Measurements from ENCODE around the gene MRPS15.
A peak's percentile ranks its signal among the peaks of the same experiment; 100 is the strongest.
"Not testable (repeated sequence)": the region's sequence is repeated elsewhere in the genome, so short reads cannot be mapped to it uniquely, and the experiment has no call there.

Gene MRPS15

GRCh38 chr1:36480161-36480560, 16.0 kb upstream of the MRPS15 start:
- peaks cover 0 to 6% of the 10 kb centered on the region in 2 experiments for H3K36me3 ChIP-seq (ENCODE audit: control insufficient read depth in 1 of 2, insufficient read depth in 2 of 2, low read length in 2 of 2)
- no peak overlapping the region for H2BK5ac ChIP-seq (ENCODE audit: low read depth, low read length, poor library complexity)
- H2AFZ ChIP-seq (ENCODE audit: insufficient read depth, low read length, poor library complexity) = no peak overlapping the region
- no peak overlapping the region for H2BK120ac ChIP-seq (ENCODE audit: insufficient read depth, low read length, poor library complexity)
- peak overlapping the region; percentile 37 for H3K23ac ChIP-seq (ENCODE audit: low read length)
- H3K9ac ChIP-seq (ENCODE audit: low read length) = no peak overlapping the region
- no peak overlapping the region for H3K27ac ChIP-seq (ENCODE audit: low read depth, low read length)
- H3K79me1 ChIP-seq (ENCODE audit: low read length) = peaks cover 15% of the 10 kb centered on the region
- H3K27me3 ChIP-seq (ENCODE audit: insufficient read depth, low read length) = no peaks in the 10 kb centered on the region
- peaks cover 3% of the 10 kb centered on the region for H3K9me3 ChIP-seq (ENCODE audit: insufficient read depth, low read depth, low read length)
- H2AK5ac ChIP-seq (ENCODE audit: low read length) = no peak overlapping the region
- no peak overlapping the region for H4K91ac ChIP-seq (ENCODE audit: low read depth, low read length)
- no peak overlapping the region for H3K14ac ChIP-seq (ENCODE audit: low read length)
- H3K4me1 ChIP-seq (ENCODE audit: control insufficient read depth in 1 of 2, insufficient read depth in 2 of 2, low read length in 2 of 2) = peaks cover 9 to 13% of the 10 kb centered on the region in 2 experiments
- no peak for DNase-seq
- H3K18ac ChIP-seq (ENCODE audit: low read length) = no peak overlapping the region
- H4K8ac ChIP-seq (ENCODE audit: low read depth, low read length) = no peak overlapping the region
- peaks cover 5% of the 10 kb centered on the region for H3K79me2 ChIP-seq (ENCODE audit: control insufficient read depth, insufficient read depth, low read length, poor library complexity)
- no peak overlapping the region for H3K4ac ChIP-seq (ENCODE audit: low read depth, low read length)
- no peak overlapping the region for H3K4me2 ChIP-seq (ENCODE audit: low read length)
- WGBS (ENCODE audit: extremely low coverage, insufficient coverage, insufficient read length) = no CpG with 5 or more reads among the region's 2 CpGs
- no peak overlapping the region for H4K12ac ChIP-seq (ENCODE audit: low read depth, low read length)
- no peak overlapping the region for H2BK12ac ChIP-seq (ENCODE audit: low read length)
- H3K4me3 ChIP-seq (ENCODE audit: low read depth, low read length) = peak overlapping the region; percentile 9

- Histone ChIP-seq H2BK12ac (ENCODE audit: low read length) (no peak overlapping the region), H3K23ac (ENCODE audit: low read length) (no peak overlapping the region), H3K27me3 (ENCODE audit: insufficient read depth, low read length) (no peaks in the 10 kb centered on the region), H2BK120ac (ENCODE audit: insufficient read depth, low read length, poor library complexity) (no peak overlapping the region), H2AFZ (ENCODE audit: insufficient read depth, low read length, poor library complexity) (no peak overlapping the region), H3K4me2 (ENCODE audit: low read length) (no peak overlapping the region), H3K4me1 (ENCODE audit: control insufficient read depth in 1 of 2, insufficient read depth in 2 of 2, low read length in 2 of 2) (peaks cover 9 to 13% of the 10 kb centered on the region in 2 experiments), H3K27ac (ENCODE audit: low read depth, low read length) (no peak overlapping the region), H4K12ac (ENCODE audit: low read depth, low read length) (no peak overlapping the region), H3K14ac (ENCODE audit: low read length) (no peak overlapping the region), H4K91ac (ENCODE audit: low read depth, low read length) (no peak overlapping the region), H3K79me1 (ENCODE audit: low read length) (peaks cover 15% of the 10 kb centered on the region), H2BK5ac (ENCODE audit: low read depth, low read length, poor library complexity) (no peak overlapping the region), H3K9me3 (ENCODE audit: insufficient read depth, low read depth, low read length) (peaks cover 3% of the 10 kb centered on the region), H3K79me2 (ENCODE audit: control insufficient read depth, insufficient read depth, low read length, poor library complexity) (peaks cover 5% of the 10 kb centered on the region), H3K18ac (ENCODE audit: low read length) (no peak overlapping the region), H2AK5ac (ENCODE audit: low read length) (no peak overlapping the region), H3K36me3 (ENCODE audit: control insufficient read depth in 1 of 2, insufficient read depth in 2 of 2, low read length in 2 of 2) (peaks cover 0 to 9% of the 10 kb centered on the region in 2 experiments), H4K8ac (ENCODE audit: low read depth, low read length) (no peak overlapping the region), H3K4ac (ENCODE audit: low read depth, low read length) (no peak overlapping the region), H3K4me3 (ENCODE audit: low read depth, low read length) (no peak overlapping the region), H3K9ac (ENCODE audit: low read length) (no peak overlapping the region)
- WGBS (ENCODE audit: extremely low coverage, insufficient coverage, insufficient read length) = no CpG with 5 or more reads among the region's 2 CpGs
- peak; percentile 21 to 69 for DNase-seq
Observed at GRCh38 chr1:36479505-36480051, 15.4 kb upstream of the MRPS15 start.

- H3K4ac ChIP-seq (ENCODE audit: low read depth, low read length); H3K4me2 ChIP-seq (ENCODE audit: low read length); H2AK5ac ChIP-seq (ENCODE audit: low read length); DNase-seq; H3K27ac ChIP-seq (ENCODE audit: low read depth, low read length); H3K9me3 ChIP-seq (ENCODE audit: insufficient read depth, low read depth, low read length); H3K14ac ChIP-seq (ENCODE audit: low read length); H2AFZ ChIP-seq (ENCODE audit: insufficient read depth, low read length, poor library complexity); H4K12ac ChIP-seq (ENCODE audit: low read depth, low read length); H3K9ac ChIP-seq (ENCODE audit: low read length); H4K8ac ChIP-seq (ENCODE audit: low read depth, low read length); H3K36me3 ChIP-seq (ENCODE audit: control insufficient read depth in 1 of 2, insufficient read depth in 2 of 2, low read length in 2 of 2); H4K91ac ChIP-seq (ENCODE audit: low read depth, low read length); H3K18ac ChIP-seq (ENCODE audit: low read length); H2BK120ac ChIP-seq (ENCODE audit: insufficient read depth, low read length, poor library complexity); H2BK5ac ChIP-seq (ENCODE audit: low read depth, low read length, poor library complexity); H3K23ac ChIP-seq (ENCODE audit: low read length); H2BK12ac ChIP-seq (ENCODE audit: low read length); H3K4me3 ChIP-seq (ENCODE audit: low read depth, low read length); H3K4me1 ChIP-seq (ENCODE audit: control insufficient read depth in 1 of 2, insufficient read depth in 2 of 2, low read length in 2 of 2); H3K79me2 ChIP-seq (ENCODE audit: control insufficient read depth, insufficient read depth, low read length, poor library complexity); H3K27me3 ChIP-seq (ENCODE audit: insufficient read depth, low read length): not testable (repeated sequence)
- peaks cover 11% of the 10 kb centered on the region for H3K79me1 ChIP-seq (ENCODE audit: low read length)
- WGBS (ENCODE audit: extremely low coverage, insufficient coverage, insufficient read length) = no CpG with 5 or more reads among the region's 13 CpGs
Observed at GRCh38 chr1:36477615-36478014, 13.4 kb upstream of the MRPS15 start.

- Histone ChIP-seq H3K4me1 (ENCODE audit: control insufficient read depth in 1 of 2, insufficient read depth in 2 of 2, low read length in 2 of 2) (peaks cover 0 to 4% of the 10 kb centered on the region in 2 experiments), H3K18ac (ENCODE audit: low read length) (no peak overlapping the region), H3K79me1 (ENCODE audit: low read length) (peaks cover 4% of the 10 kb centered on the region), H3K4me3 (ENCODE audit: low read depth, low read length) (no peak overlapping the region), H3K36me3 (ENCODE audit: control insufficient read depth in 1 of 2, insufficient read depth in 2 of 2, low read length in 2 of 2) (peaks cover 0 to 13% of the 10 kb centered on the region in 2 experiments), H3K9me3 (ENCODE audit: insufficient read depth, low read depth, low read length) (peaks cover 3% of the 10 kb centered on the region), H4K8ac (ENCODE audit: low read depth, low read length) (no peak overlapping the region), H3K27me3 (ENCODE audit: insufficient read depth, low read length) (no peaks in the 10 kb centered on the region), H3K4me2 (ENCODE audit: low read length) (no peak overlapping the region), H3K79me2 (ENCODE audit: control insufficient read depth, insufficient read depth, low read length, poor library complexity) (peaks cover 2% of the 10 kb centered on the region), H2AK5ac (ENCODE audit: low read length) (no peak overlapping the region), H3K4ac (ENCODE audit: low read depth, low read length) (no peak overlapping the region), H3K14ac (ENCODE audit: low read length) (no peak overlapping the region), H3K9ac (ENCODE audit: low read length) (no peak overlapping the region), H2BK5ac (ENCODE audit: low read depth, low read length, poor library complexity) (no peak overlapping the region), H2BK12ac (ENCODE audit: low read length) (no peak overlapping the region), H2BK120ac (ENCODE audit: insufficient read depth, low read length, poor library complexity) (no peak overlapping the region), H3K23ac (ENCODE audit: low read length) (no peak overlapping the region), H2AFZ (ENCODE audit: insufficient read depth, low read length, poor library complexity) (no peak overlapping the region), H4K91ac (ENCODE audit: low read depth, low read length) (no peak overlapping the region), H3K27ac (ENCODE audit: low read depth, low read length) (no peak overlapping the region), H4K12ac (ENCODE audit: low read depth, low read length) (no peak overlapping the region)
- no CpG with 5 or more reads among the region's 5 CpGs for WGBS (ENCODE audit: extremely low coverage, insufficient coverage, insufficient read length)
- DNase-seq = no peak
Observed at GRCh38 chr1:36476945-36477344, 12.8 kb upstream of the MRPS15 start.

Measured in trophoblast cell (in vitro differentiated cells and primary cell).